HL-60/S4 treated with phorbol 12-myristate 13-acetate at 8.2 ng/mL for 4 days and 3 days (cell line): ENCODE measurements around the gene USH1C.

ENCODE experiments used
- in situ Hi-C: fragments of 300-500 bp; cut with MboI; formaldehyde crosslinking; loops from 2 replicates; pipeline ENCODE4 v1.15.0; 2022; ENCODE audit warnings: low sequenced_read_pairs

USH1C gene

GRCh38 chr11:17550450-17551346, 6.5 kb upstream of the USH1C start:
- in situ Hi-C loops, result no loop called here

GRCh38 chr11:17548444-17548843, 4.2 kb upstream of the USH1C start:
- in situ Hi-C loops, result no loop called here

GRCh38 chr11:17547932-17548331, 3.7 kb upstream of the USH1C start:
- in situ Hi-C loops, result no loop called here

- in situ Hi-C loops, result no loop called here
These were observed 2.9 kb upstream of the USH1C start, which contains the start of gene OTOG for GRCh38 chr11:17547051-17547577. Gene OTOG, plus strand, starts transcription at chr11:17547259. Its CDS starts 114 bp downstream, at chr11:17547373.

- in situ Hi-C loops, result no loop called here
These were observed 2.0 kb upstream of the USH1C start for GRCh38 chr11:17546240-17546639.

GRCh38 chr11:17543574-17544180, 539 bp downstream of the USH1C start:
- in situ Hi-C loops, result no loop called here

GRCh38 chr11:17543041-17543440, 1.2 kb downstream of the USH1C start:
- in situ Hi-C loops, result no loop called here

- in situ Hi-C loops, result no loop called here
These were observed 2.0 kb downstream of the USH1C start for GRCh38 chr11:17542249-17542648.

- in situ Hi-C loops, result no loop called here
These were observed 2.8 kb downstream of the USH1C start for GRCh38 chr11:17541330-17541885.

GRCh38 chr11:17540807-17541206, 3.4 kb downstream of the USH1C start:
- in situ Hi-C loops, result no loop called here

GRCh38 chr11:17538731-17539130, 5.5 kb downstream of the USH1C start:
- in situ Hi-C loops, result no loop called here

- in situ Hi-C loops, result no loop called here
These were observed 6.2 kb downstream of the USH1C start for GRCh38 chr11:17538054-17538453.

- in situ Hi-C loops, result no loop called here
These were observed 7.0 kb downstream of the USH1C start for GRCh38 chr11:17537261-17537660.

GRCh38 chr11:17535488-17535887, 8.7 kb downstream of the USH1C start:
- in situ Hi-C loops, result no loop called here

- in situ Hi-C loops, result no loop called here
These were observed 10.3 kb downstream of the USH1C start for GRCh38 chr11:17533778-17534415.

GRCh38 chr11:17533341-17533740, 10.9 kb downstream of the USH1C start:
- in situ Hi-C loops, result no loop called here

GRCh38 chr11:17532784-17533183, 11.4 kb downstream of the USH1C start:
- in situ Hi-C loops, result no loop called here

- in situ Hi-C loops, result no loop called here
These were observed 12.5 kb downstream of the USH1C start for GRCh38 chr11:17531636-17532113.

- in situ Hi-C loops, result no loop called here
These were observed 13.1 kb downstream of the USH1C start for GRCh38 chr11:17531071-17531600.

GRCh38 chr11:17529844-17530185, 14.4 kb downstream of the USH1C start:
- in situ Hi-C loops, result no loop called here
